Measurements from ENCODE around the gene SLC12A8.
"Not testable (repeated sequence)": the region's sequence is repeated elsewhere in the genome, so short reads cannot be mapped to it uniquely, and the experiment has no call there.

SLC12A8 gene

DNA sequence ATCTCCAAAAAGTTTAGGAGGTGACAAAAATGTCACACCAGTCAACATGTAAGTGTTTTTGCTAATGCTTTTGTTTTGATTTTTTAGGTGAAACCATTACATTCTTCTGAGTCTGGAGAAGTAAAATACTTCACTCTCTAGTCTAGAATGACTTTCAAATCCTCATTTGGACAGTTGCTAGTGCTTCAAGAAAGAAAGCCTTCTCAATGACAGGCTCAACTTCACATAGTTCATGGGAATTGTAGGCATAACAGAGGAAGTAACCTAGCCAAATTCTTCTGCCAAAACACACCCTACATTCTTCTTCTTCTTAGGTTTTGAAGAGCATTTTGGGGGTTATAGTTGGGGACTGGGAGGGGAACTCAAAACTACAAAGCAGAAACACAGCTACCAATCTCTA lies 127.4 kb downstream of the SLC12A8 start:
- H3K79me2 ChIP-seq (ENCODE audit: low read length), result no peaks in the 10 kb centered on the region
- no peak overlapping the region for H3K4me3 ChIP-seq (ENCODE audit: low read length)
- no peaks in the 10 kb centered on the region for H3K9me2 ChIP-seq (replicated peaks; ENCODE audit: insufficient read depth, low read length)
- no peaks in the 10 kb centered on the region for H3K36me3 ChIP-seq (replicated peaks; ENCODE audit: insufficient read depth, low read length)
- no peaks in the 10 kb centered on the region for H3K4me1 ChIP-seq (ENCODE audit: low read length)
- no peaks in the 10 kb centered on the region for H3F3A ChIP-seq (ENCODE audit: insufficient read depth, low read length)
- H3K27ac ChIP-seq (ENCODE audit: low read length), result no peak overlapping the region
- DNase-seq, result no peak
- no peaks in the 10 kb centered on the region for H3K27me3 ChIP-seq (replicated peaks; ENCODE audit: insufficient read depth, low read length)
- no peak overlapping the region for H3K9ac ChIP-seq (ENCODE audit: low read length)
- H4K20me1 ChIP-seq (ENCODE audit: insufficient read depth, low read length), result no peaks in the 10 kb centered on the region
- no peak overlapping the region for H3K4me2 ChIP-seq (ENCODE audit: low read depth, low read length)
- H2AFZ ChIP-seq (ENCODE audit: low read length), result no peak overlapping the region
- TF ChIP-seq EZH2 (optimal IDR thresholded peaks at IDR 0.05; ENCODE audit: low read depth, low read length), result no peak
- no peaks in the 10 kb centered on the region for H3K9me3 ChIP-seq (replicated peaks; ENCODE audit: insufficient read depth, low read length)

DNA sequence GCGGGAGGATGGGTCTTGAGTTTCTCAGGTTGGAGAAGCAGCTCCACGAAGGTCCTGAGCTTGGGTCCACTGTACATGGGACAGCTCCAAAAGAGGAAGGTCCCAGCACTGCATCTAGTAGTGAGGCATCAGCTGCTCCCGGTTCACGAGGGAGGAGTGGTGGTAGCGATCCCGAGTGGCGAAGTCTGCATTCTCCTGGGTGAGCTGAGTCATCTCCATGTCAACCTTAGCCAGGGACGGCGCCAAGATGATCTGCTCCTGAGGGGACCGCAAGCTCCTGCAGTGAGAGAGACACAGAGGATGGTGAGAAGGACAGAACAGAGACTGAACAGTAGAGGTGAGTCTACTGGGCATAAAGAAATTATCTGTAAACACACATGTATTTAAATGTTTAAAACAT lies 128.8 kb downstream of the SLC12A8 start:
- Histone ChIP-seq H3K4me2 (ENCODE audit: low read depth, low read length) (no peak overlapping the region), H3K27me3 (replicated peaks; ENCODE audit: insufficient read depth, low read length) (no peaks in the 10 kb centered on the region), H3K79me2 (ENCODE audit: low read length) (no peaks in the 10 kb centered on the region), H4K20me1 (ENCODE audit: insufficient read depth, low read length) (no peaks in the 10 kb centered on the region), H3K4me1 (ENCODE audit: low read length) (no peaks in the 10 kb centered on the region), H3K9ac (ENCODE audit: low read length) (no peak overlapping the region), H3K9me2 (replicated peaks; ENCODE audit: insufficient read depth, low read length) (no peaks in the 10 kb centered on the region), H2AFZ (ENCODE audit: low read length) (no peak overlapping the region), H3K36me3 (replicated peaks; ENCODE audit: insufficient read depth, low read length) (no peaks in the 10 kb centered on the region), H3F3A (ENCODE audit: insufficient read depth, low read length) (no peaks in the 10 kb centered on the region), H3K9me3 (replicated peaks; ENCODE audit: insufficient read depth, low read length) (no peaks in the 10 kb centered on the region), H3K27ac (ENCODE audit: low read length) (no peak overlapping the region), H3K4me3 (ENCODE audit: low read length) (no peak overlapping the region)
- TF ChIP-seq, protein P1, sequence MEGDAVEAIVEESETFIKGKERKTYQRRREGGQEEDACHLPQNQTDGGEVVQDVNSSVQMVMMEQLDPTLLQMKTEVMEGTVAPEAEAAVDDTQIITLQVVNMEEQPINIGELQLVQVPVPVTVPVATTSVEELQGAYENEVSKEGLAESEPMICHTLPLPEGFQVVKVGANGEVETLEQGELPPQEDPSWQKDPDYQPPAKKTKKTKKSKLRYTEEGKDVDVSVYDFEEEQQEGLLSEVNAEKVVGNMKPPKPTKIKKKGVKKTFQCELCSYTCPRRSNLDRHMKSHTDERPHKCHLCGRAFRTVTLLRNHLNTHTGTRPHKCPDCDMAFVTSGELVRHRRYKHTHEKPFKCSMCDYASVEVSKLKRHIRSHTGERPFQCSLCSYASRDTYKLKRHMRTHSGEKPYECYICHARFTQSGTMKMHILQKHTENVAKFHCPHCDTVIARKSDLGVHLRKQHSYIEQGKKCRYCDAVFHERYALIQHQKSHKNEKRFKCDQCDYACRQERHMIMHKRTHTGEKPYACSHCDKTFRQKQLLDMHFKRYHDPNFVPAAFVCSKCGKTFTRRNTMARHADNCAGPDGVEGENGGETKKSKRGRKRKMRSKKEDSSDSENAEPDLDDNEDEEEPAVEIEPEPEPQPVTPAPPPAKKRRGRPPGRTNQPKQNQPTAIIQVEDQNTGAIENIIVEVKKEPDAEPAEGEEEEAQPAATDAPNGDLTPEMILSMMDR (IDR thresholded peaks at IDR 0.05; ENCODE audit: low read length), result no peak
- no peak for DNase-seq

DNA sequence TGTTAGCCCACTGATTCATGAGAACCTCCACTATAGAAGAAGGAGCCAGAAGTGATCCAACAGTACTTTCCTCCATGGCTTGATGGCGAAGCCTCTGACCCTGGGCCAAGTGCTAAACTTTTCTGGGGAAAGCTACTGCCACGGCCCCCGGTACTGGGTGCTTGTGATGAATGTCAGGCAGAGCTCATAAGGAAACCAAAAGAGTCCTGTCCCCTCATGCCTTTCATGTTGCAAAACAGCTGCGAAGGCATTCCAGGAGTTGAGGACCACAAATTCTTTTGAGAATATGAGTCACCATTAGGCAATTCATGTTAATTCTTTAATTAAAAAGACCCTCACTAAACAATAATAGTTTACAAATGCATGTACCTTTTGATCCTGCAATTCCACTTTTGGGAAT lies 130.2 kb downstream of the SLC12A8 start:
- H3K9me2 ChIP-seq (replicated peaks; ENCODE audit: insufficient read depth, low read length); H3K9me3 ChIP-seq (replicated peaks; ENCODE audit: insufficient read depth, low read length); H3K4me2 ChIP-seq (ENCODE audit: low read depth, low read length); H3F3A ChIP-seq (ENCODE audit: insufficient read depth, low read length); H4K20me1 ChIP-seq (ENCODE audit: insufficient read depth, low read length); H3K4me1 ChIP-seq (ENCODE audit: low read length); H3K79me2 ChIP-seq (ENCODE audit: low read length); DNase-seq; H3K9ac ChIP-seq (ENCODE audit: low read length); H3K27me3 ChIP-seq (replicated peaks; ENCODE audit: insufficient read depth, low read length); H3K36me3 ChIP-seq (replicated peaks; ENCODE audit: insufficient read depth, low read length); H2AFZ ChIP-seq (ENCODE audit: low read length); H3K27ac ChIP-seq (ENCODE audit: low read length); H3K4me3 ChIP-seq (ENCODE audit: low read length): not testable (repeated sequence)

DNA sequence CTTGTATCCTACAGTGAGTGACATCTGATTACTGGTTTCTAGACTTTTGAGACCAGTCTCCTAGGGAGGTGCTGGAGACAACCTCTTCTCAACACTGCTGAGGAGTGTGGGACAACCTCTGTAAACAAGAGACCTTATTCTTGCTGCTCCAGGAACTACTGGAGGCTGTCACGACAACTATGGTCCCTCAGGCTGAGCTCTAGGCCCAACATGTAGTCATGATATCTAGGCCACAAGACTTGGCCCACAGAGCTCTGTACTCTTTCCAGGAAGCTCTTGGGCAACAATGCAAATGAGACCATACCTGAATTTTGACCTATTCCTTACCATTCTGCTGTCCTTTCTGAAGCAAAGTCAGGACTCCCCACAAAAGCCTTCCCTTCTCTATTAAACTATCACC lies 132.5 kb downstream of the SLC12A8 start:
- H3K9ac ChIP-seq (ENCODE audit: low read length), result no peak overlapping the region
- H3K27ac ChIP-seq (ENCODE audit: low read length), result no peak overlapping the region
- H3K4me2 ChIP-seq (ENCODE audit: low read depth, low read length), result no peak overlapping the region
- no peaks in the 10 kb centered on the region for H3K27me3 ChIP-seq (replicated peaks; ENCODE audit: insufficient read depth, low read length)
- H3K36me3 ChIP-seq (replicated peaks; ENCODE audit: insufficient read depth, low read length), result no peaks in the 10 kb centered on the region
- H2AFZ ChIP-seq (ENCODE audit: low read length), result no peak overlapping the region
- H3K79me2 ChIP-seq (ENCODE audit: low read length), result no peaks in the 10 kb centered on the region
- H3K4me1 ChIP-seq (ENCODE audit: low read length), result no peaks in the 10 kb centered on the region
- no peak for DNase-seq
- H3F3A ChIP-seq (ENCODE audit: insufficient read depth, low read length), result no peaks in the 10 kb centered on the region
- no peaks in the 10 kb centered on the region for H4K20me1 ChIP-seq (ENCODE audit: insufficient read depth, low read length)
- no peak for TF ChIP-seq EZH2 (optimal IDR thresholded peaks at IDR 0.05; ENCODE audit: low read depth, low read length)
- TF ChIP-seq, protein P1 (IDR thresholded peaks at IDR 0.05; ENCODE audit: low read length), result no peak
- no peak for TF ChIP-seq EZH2phosphoT487 (IDR thresholded peaks at IDR 0.05; ENCODE audit: low read length)
- no peaks in the 10 kb centered on the region for H3K9me3 ChIP-seq (replicated peaks; ENCODE audit: insufficient read depth, low read length)
- no peak overlapping the region for H3K4me3 ChIP-seq (ENCODE audit: low read length)
- no peaks in the 10 kb centered on the region for H3K9me2 ChIP-seq (replicated peaks; ENCODE audit: insufficient read depth, low read length)
